ENCODE measurements around the gene PPM1B. TPM values are rescaled to one million over a fixed set of nuclear protein-coding genes. Genes with fewer than 3 reads are reported as not detected.

PPM1B gene
- total RNA-seq, result 10 to 100 TPM; 37.7 to 95.9 (median 59.7) TPM

- Histone ChIP-seq H3K27me3 (no peaks in the 10 kb centered on the region), H3K36me3 (no peaks in the 10 kb centered on the region), H3K27ac (peak within 1 kb of the TSS; percentile 96 to 99), H3K9me3 (no peaks in the 10 kb centered on the region), H3K4me1 (no peaks in the 10 kb centered on the region), H3K4me3 (peak within 1 kb of the TSS; percentile 94 to 100 (median 96))
- intact Hi-C loops (cut with DNase I; ENCODE audit: low total_unique reads), result no loop called here
- TF ChIP-seq, protein P1, sequence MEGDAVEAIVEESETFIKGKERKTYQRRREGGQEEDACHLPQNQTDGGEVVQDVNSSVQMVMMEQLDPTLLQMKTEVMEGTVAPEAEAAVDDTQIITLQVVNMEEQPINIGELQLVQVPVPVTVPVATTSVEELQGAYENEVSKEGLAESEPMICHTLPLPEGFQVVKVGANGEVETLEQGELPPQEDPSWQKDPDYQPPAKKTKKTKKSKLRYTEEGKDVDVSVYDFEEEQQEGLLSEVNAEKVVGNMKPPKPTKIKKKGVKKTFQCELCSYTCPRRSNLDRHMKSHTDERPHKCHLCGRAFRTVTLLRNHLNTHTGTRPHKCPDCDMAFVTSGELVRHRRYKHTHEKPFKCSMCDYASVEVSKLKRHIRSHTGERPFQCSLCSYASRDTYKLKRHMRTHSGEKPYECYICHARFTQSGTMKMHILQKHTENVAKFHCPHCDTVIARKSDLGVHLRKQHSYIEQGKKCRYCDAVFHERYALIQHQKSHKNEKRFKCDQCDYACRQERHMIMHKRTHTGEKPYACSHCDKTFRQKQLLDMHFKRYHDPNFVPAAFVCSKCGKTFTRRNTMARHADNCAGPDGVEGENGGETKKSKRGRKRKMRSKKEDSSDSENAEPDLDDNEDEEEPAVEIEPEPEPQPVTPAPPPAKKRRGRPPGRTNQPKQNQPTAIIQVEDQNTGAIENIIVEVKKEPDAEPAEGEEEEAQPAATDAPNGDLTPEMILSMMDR (IDR thresholded peaks at IDR 0.05), result no peak
- peak; percentile 84 to 97 (median 93) for TF ChIP-seq POLR2AphosphoS5 (IDR thresholded peaks at IDR 0.05)
- TF ChIP-seq POLR2A (IDR thresholded peaks at IDR 0.05), result peak; percentile 96
- DNase-seq (ENCODE audit: low spot score in 2 of 2), result peak in 1 of 2 donors; percentile 99
Observed at GRCh38 chr2:44168681-44169154, at the start of gene PPM1B. PPM1B (plus strand) TSS chr2:44168875; CDS start chr2:44201200, 32,325 bp downstream.

DNA sequence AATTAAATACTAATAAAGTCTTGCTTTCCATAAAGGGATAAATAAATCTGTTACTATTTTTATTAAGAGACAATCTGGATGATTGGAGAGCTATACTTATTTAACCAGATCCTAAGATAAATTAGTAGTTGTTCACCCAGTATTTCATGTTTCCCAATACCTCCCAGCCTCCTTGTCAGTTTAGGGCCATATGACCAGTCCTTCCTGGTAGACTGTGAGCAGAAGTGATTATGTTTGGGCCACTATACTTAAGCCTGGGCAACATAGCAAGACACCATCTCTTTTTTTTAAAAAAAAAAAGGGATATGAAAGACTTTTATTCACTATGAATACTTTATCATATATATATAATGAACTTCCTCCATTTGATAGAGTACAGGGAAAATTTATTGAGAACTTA, 48.8 kb upstream of the PPM1B start:
- Histone ChIP-seq H3K27me3 (no peaks in the 10 kb centered on the region), H3K9me3 (no peaks in the 10 kb centered on the region), H3K36me3 (no peaks in the 10 kb centered on the region), H3K27ac (no peak overlapping the region), H3K4me1 (no peaks in the 10 kb centered on the region), H3K4me3 (no peak overlapping the region)
- intact Hi-C loops (cut with DNase I; ENCODE audit: low total_unique reads), result no loop called here
- no peak for DNase-seq (ENCODE audit: low spot score in 2 of 2)
- no peak for TF ChIP-seq POLR2AphosphoS5 (IDR thresholded peaks at IDR 0.05)
- TF ChIP-seq, protein P1 (IDR thresholded peaks at IDR 0.05), result no peak
- TF ChIP-seq POLR2A (IDR thresholded peaks at IDR 0.05), result no peak

DNA sequence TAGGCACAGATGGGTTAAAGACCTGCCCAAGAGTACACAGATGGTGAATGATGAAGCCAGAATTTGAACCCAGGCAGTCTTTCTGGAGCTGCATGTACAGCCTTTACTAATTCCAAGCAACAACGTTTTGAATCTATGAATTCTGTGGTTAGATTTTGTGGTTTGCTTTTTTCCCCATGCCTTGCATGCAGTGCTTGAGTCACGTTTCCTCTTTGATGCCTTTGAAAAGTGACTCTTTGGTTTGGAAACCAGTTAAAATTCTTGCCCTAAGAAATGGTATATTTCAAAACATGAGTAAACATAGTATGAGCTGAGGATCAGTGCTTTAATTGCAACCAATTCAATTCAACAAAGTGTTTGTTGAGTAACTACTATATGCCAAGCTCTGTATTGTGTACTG, 48.2 kb upstream of the PPM1B start:
- no peaks in the 10 kb centered on the region for H3K36me3 ChIP-seq
- H3K27ac ChIP-seq, result no peak overlapping the region
- H3K9me3 ChIP-seq, result no peaks in the 10 kb centered on the region
- H3K4me1 ChIP-seq, result no peaks in the 10 kb centered on the region
- no peak for DNase-seq (ENCODE audit: low spot score in 2 of 2)
- intact Hi-C loops (cut with DNase I; ENCODE audit: low total_unique reads), result no loop called here
- TF ChIP-seq, protein P1 (IDR thresholded peaks at IDR 0.05), result no peak
- TF ChIP-seq POLR2A (IDR thresholded peaks at IDR 0.05), result no peak
- no peak for TF ChIP-seq POLR2AphosphoS5 (IDR thresholded peaks at IDR 0.05)
- no peaks in the 10 kb centered on the region for H3K27me3 ChIP-seq
- H3K4me3 ChIP-seq, result no peak overlapping the region

DNA sequence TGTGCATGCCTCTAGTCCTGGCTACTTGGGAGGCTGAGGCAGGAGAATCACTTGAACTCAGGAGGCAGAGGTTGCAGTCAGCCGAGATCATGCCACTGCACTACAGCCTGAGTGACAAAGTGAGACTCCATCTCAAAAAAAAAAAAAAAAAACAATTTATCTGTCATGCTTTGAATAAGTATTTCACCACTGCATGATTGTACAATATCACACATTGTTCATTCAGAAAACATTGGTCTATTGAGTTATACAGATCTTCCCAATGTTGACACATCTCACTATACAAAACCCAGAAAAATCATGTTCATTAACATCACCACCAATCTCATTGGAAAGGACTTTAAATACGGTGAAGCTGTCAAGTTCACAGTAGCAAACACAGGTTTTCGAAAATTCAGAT, 46.8 kb upstream of the PPM1B start:
- intact Hi-C loops (cut with DNase I; ENCODE audit: low total_unique reads), result no loop called here

GRCh38 chr2:44124500-44124899, 44.2 kb upstream of the PPM1B start:
- H3K4me3 ChIP-seq, result no peak overlapping the region
- no peaks in the 10 kb centered on the region for H3K27me3 ChIP-seq
- intact Hi-C loops (cut with DNase I; ENCODE audit: low total_unique reads), result no loop called here
- no peak overlapping the region for H3K27ac ChIP-seq
- no peaks in the 10 kb centered on the region for H3K9me3 ChIP-seq
- no peaks in the 10 kb centered on the region for H3K36me3 ChIP-seq
- DNase-seq (ENCODE audit: low spot score in 2 of 2), result no peak
- TF ChIP-seq POLR2A (IDR thresholded peaks at IDR 0.05) (no peak), POLR2AphosphoS5 (IDR thresholded peaks at IDR 0.05) (no peak)
- TF ChIP-seq, protein P1 (IDR thresholded peaks at IDR 0.05), result no peak
- no peaks in the 10 kb centered on the region for H3K4me1 ChIP-seq

More for the DNA sequence above, 46.8 kb upstream of the PPM1B start:
- Histone ChIP-seq H3K9me3 (no peaks in the 10 kb centered on the region), H3K27ac (no peak overlapping the region), H3K27me3 (no peaks in the 10 kb centered on the region), H3K36me3 (no peaks in the 10 kb centered on the region), H3K4me1 (no peaks in the 10 kb centered on the region), H3K4me3 (no peak overlapping the region)
- TF ChIP-seq, protein P1 (IDR thresholded peaks at IDR 0.05), result no peak
- no peak for TF ChIP-seq POLR2A (IDR thresholded peaks at IDR 0.05)
- TF ChIP-seq POLR2AphosphoS5 (IDR thresholded peaks at IDR 0.05), result no peak
- no peak for DNase-seq (ENCODE audit: low spot score in 2 of 2)
